Measurements from ENCODE around the gene HPN.

HPN gene

DNA sequence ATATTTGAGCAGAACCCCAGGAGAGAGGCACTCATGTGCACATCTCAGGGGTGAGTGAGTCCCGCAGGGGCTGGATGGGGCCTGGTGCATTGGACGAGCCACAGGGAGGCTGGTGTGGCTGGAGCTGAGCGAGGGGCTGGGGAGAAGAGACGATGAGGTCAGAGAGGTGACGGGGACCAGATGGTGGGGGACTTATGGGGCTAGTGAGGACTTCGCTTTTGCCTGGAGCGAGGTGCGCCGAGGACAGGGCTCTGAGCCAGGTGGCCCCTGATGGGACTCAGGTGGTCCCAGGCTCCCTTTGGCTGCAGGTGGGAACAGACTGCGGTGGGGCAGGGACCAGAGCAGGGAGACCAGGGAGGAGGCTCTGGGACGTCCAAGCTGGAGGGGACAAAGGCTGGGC, 67.2 kb downstream of the HPN start:
- no peak for DNase-seq

- DNase-seq = no peak
Measured at GRCh38 chr19:35109395-35110112, 68.0 kb downstream of the HPN start.

GRCh38 chr19:35110974-35111373, 69.5 kb downstream of the HPN start:
- no peak for DNase-seq

DNA sequence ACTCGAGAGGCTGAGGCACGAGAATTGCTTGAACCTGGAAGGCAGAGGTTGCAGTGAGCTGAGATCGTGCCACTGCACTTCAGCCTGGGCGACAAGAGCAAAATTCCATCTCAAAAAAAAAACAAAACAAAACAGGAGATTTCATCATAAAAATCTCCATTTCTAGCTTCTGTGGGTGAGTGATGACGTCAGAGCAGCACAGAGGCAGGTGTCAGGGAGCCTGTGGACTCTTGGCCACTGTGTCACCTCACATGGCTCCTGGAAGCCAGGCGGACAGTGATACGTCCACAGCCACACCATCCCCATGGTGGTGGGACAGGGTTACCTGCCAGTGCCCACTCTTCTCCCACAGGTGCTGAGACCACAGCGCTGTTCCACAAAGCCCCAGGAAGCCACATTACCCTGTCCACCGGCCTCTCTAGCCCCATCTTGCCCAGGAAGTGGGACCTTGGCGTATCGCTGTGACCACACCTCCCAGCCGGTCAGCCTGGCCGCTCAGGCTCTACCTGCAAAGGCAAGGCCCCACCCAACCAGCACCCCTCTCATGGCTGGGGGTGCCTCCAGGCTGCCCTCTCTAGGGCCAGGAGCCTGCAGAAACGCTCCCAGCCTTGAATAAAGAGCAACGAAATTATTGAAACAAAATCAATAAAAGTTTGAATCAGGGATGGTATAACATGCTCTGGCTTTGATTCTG, 71.6 kb downstream of the HPN start:
- DNase-seq = no peak

DNA sequence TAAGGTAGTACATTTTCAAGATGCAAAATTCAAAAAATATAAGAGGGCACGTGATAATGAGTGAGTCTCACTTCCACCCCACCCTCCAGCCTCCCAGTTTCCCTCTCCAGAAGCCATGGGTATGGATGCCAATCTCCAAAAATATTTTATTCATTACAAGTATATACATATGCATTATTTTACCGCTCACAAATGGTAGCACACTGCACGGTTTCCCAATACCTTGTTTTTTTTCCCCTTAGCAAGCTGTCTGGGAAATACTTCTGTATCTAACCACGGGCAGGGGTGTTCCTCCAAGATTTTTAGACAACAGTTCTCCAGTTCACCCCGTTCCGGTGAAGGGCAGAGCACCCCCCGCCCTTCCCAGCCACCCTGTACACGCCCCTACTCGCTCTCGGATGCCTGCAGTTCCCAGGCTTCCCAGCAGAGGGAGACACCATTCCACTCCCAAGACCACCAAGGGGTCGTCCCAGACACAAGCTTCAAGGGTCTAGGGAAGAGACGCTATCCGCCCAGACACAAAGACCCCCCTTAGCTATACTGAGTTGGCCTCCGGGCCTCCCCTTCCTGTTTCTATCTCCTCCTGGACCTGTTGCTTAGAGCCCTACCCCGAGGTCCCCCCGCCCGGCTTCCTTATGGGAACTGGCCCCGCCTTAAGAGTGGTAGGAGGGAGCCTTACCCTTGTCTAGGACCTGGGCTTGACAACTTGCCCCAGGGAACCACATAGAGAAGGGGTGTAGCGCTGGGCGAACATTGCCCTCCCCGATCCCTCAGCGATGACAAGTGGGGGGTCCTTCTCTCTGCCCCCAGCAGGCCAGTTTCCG, 73.0 kb downstream of the HPN start:
- DNase-seq = peak; percentile 48

GRCh38 chr19:35115177-35115951, 73.8 kb downstream of the HPN start, which contains the start of gene FXYD3:
Gene FXYD3 (plus strand): TSS chr19:35115823. CDS start chr19:35119377, 3,554 bp downstream.
- no peak for DNase-seq

Measured in fibroblast of upper back skin (primary cell).